Chondrocyte (in vitro differentiated cells): ENCODE results near the gene SPTBN1. TPM values are rescaled to one million over a fixed set of nuclear protein-coding genes. Genes with fewer than 3 reads are reported as not detected.

Source experiments
- DNase-seq: peaks from one replicate; pipeline ENCODE4 v3.0.0; 2021; ENCODE audit warnings: mixed read lengths, low spot score
- H3K27ac Mint-ChIP-seq: one replicate; pipeline ENCODE4 v1.8.0; 2021; ENCODE audit warnings: mild to moderate bottlenecking, moderate library complexity, mixed read lengths; ENCODE audit not compliant: unreplicated experiment
- H3K27me3 Mint-ChIP-seq: 2 replicates; pipeline ENCODE4 v1.8.0; 2021; ENCODE audit warnings: low read depth, mixed read lengths
- H3K36me3 Mint-ChIP-seq: 2 replicates; pipeline ENCODE4 v1.8.0; 2021; ENCODE audit warnings: low read depth, mixed read lengths
- H3K4me1 Mint-ChIP-seq: 2 replicates; pipeline ENCODE4 v1.8.0; 2021; ENCODE audit warnings: low read depth, mild to moderate bottlenecking, mixed read lengths
- H3K4me3 Mint-ChIP-seq: one replicate; pipeline ENCODE4 v1.8.0; 2021; ENCODE audit warnings: mild to moderate bottlenecking, moderate library complexity, mixed read lengths; ENCODE audit not compliant: unreplicated experiment
- H3K9me3 Mint-ChIP-seq: 2 replicates; pipeline ENCODE4 v1.8.0; 2021; ENCODE audit warnings: low read depth, mixed read lengths
- total RNA-seq: library from RNA; stranded (reverse); gene quantifications from 3 replicates; pipeline ENCODE4 v1.2.1, GENCODE V29; 2021
- TF ChIP-seq, protein P1 (sequence below): fragments of 200-600 bp; sonication (generic); IDR thresholded peaks from 2 replicates; pipeline ENCODE4 v1.5.0; 2021; ENCODE audit warnings: antibody characterized with exemption, mild to moderate bottlenecking, moderate library complexity

The SPTBN1 gene
- total RNA-seq, 1 donor from 2014 or later, result 297 TPM

DNA sequence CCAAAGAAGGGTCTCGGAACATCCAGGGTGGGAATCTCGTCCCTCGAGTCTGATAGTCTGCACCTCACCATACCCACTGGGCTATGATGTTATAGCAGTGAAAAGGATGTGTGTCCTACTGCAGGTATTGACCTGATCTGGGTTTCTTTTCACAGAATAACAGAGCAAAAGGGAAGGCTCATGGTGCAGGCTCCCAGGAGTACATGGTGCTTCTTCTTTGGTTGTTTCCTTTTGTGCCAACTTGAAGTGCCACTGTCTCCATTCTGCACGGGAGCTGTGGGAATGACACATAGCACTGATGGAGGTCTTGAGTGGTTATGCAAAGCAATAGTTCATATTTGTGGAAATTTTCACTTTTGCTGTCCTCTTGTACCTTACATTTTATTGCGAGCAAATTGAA lies 195.2 kb downstream of the SPTBN1 start:
- Mint-ChIP-seq H3K27ac (no peak overlapping the region), H3K9me3 (no peaks in the 10 kb centered on the region), H3K4me1 (no peaks in the 10 kb centered on the region), H3K36me3 (peaks cover 66% of the 10 kb centered on the region), H3K27me3 (no peaks in the 10 kb centered on the region), H3K4me3 (no peak overlapping the region)
- TF ChIP-seq, protein P1, sequence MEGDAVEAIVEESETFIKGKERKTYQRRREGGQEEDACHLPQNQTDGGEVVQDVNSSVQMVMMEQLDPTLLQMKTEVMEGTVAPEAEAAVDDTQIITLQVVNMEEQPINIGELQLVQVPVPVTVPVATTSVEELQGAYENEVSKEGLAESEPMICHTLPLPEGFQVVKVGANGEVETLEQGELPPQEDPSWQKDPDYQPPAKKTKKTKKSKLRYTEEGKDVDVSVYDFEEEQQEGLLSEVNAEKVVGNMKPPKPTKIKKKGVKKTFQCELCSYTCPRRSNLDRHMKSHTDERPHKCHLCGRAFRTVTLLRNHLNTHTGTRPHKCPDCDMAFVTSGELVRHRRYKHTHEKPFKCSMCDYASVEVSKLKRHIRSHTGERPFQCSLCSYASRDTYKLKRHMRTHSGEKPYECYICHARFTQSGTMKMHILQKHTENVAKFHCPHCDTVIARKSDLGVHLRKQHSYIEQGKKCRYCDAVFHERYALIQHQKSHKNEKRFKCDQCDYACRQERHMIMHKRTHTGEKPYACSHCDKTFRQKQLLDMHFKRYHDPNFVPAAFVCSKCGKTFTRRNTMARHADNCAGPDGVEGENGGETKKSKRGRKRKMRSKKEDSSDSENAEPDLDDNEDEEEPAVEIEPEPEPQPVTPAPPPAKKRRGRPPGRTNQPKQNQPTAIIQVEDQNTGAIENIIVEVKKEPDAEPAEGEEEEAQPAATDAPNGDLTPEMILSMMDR, result no peak
- DNase-seq, result no peak

DNA sequence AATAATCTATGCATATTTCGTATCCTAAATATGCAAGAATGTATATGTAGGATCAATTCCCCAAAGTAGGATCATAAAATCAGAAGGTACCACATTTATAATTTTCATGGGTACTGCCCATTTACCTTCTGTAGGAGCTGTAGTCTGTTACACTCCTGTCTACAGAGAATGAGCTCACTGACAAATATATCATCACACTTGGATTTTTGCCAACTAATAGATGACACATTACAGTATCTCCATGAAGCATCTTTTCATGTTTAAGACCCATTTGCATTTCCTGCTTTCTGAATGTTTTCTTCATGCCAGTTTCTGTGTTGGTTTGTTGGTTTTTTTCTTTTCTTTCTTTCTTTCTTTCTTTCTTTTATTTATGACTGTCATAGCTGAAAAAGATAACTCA lies 196.4 kb downstream of the SPTBN1 start:
- H3K36me3 Mint-ChIP-seq, result peaks cover 60% of the 10 kb centered on the region

DNA sequence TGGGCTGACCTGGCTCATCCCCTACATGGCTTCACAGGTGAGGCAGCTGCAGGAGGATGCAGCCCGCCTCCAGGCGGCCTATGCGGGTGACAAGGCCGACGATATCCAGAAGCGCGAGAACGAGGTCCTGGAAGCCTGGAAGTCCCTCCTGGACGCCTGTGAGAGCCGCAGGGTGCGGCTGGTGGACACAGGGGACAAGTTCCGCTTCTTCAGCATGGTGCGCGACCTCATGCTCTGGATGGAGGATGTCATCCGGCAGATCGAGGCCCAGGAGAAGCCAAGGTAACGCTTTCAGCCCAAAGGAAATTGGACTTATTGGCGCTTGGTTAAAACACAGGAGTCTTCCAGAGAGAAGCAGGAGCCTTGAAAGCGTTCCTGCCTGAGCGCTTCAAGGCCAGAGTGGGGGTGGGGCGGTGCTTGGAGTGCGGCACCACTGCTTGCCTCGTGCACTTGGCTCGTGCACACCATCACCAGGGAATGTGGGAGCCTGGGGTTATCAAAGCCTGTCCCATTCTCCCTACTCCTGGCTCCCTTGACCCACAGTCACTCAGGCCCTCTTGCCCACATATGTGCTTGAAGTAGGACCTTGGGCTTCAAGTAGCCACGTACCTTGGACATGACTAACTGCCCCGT lies 197.6 kb downstream of the SPTBN1 start:
- DNase-seq, result no peak
- Mint-ChIP-seq H3K4me3 (no peak overlapping the region), H3K36me3 (peaks cover 53% of the 10 kb centered on the region), H3K27ac (no peak overlapping the region), H3K4me1 (peaks cover 12% of the 10 kb centered on the region), H3K27me3 (no peaks in the 10 kb centered on the region), H3K9me3 (no peaks in the 10 kb centered on the region)
- TF ChIP-seq, protein P1, result no peak

More for the DNA sequence above, 196.4 kb downstream of the SPTBN1 start:
- Mint-ChIP-seq H3K27me3 (no peaks in the 10 kb centered on the region), H3K9me3 (no peaks in the 10 kb centered on the region), H3K4me1 (peaks cover under 1% of the 10 kb centered on the region), H3K27ac (peak overlapping the region; percentile 3), H3K4me3 (no peak overlapping the region)
- TF ChIP-seq, protein P1, result no peak
- no peak for DNase-seq

DNA sequence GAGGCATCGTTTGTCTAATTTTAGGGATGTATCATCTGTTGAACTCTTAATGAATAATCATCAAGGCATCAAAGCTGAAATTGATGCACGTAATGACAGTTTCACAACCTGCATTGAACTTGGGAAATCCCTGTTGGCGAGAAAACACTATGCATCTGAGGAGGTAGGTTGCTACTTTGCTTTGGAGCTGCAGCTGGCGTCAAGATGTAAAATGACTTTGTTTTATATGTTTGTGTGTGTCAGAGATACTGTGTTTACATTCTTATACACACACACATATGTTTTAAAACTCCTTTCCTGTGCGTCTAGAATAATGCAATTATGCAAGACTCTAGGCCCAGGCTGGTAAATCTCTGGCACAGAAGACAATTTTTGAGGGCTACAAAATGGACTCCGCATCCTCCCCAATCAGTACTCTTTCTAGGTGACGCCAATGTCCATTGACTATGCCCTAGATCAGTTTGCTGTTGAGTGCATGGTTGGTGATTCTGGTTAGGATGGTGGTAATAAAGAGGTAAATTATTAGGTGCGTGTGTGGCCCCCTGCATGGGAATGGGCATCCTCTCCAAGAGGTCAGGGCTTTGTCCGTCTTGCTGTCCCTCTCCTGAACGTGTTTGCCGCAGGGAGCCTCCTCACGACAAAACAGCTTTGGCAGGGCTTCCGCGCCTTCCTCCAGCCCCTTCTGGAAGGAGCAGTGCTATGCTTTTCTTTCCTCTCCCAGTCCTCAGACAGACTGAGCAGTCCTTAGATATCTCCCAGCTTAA lies 199.1 kb downstream of the SPTBN1 start:
- TF ChIP-seq, protein P1, result no peak
- no peak overlapping the region for H3K27ac Mint-ChIP-seq
- H3K9me3 Mint-ChIP-seq, result no peaks in the 10 kb centered on the region
- H3K36me3 Mint-ChIP-seq, result peaks cover 51% of the 10 kb centered on the region
- DNase-seq, result no peak
- no peak overlapping the region for H3K4me3 Mint-ChIP-seq
- peaks cover 15% of the 10 kb centered on the region for H3K4me1 Mint-ChIP-seq
- no peaks in the 10 kb centered on the region for H3K27me3 Mint-ChIP-seq

DNA sequence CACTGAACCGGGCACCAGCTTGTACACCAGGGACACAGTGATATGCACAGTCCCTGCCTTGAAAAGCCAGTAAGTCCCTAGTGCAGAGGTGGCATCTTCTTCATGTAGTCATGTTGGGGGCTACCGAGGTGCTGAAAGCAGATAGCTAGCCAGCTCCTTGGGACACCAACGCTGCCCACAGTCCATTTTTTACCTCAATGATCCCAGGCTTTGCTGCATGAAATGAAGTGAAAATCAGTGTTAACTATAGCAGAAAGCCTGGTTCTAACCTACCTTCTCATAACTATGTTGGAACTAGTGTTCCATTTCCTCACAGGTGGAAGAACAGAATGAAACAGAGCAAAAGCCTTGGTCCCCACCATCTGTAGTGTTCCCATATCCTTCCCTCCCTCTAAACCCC lies 200.7 kb downstream of the SPTBN1 start:
- H3K9me3 Mint-ChIP-seq, result no peaks in the 10 kb centered on the region
- no peak overlapping the region for H3K27ac Mint-ChIP-seq
- TF ChIP-seq, protein P1, result no peak
- peaks cover 15% of the 10 kb centered on the region for H3K4me1 Mint-ChIP-seq
- H3K27me3 Mint-ChIP-seq, result no peaks in the 10 kb centered on the region
- DNase-seq, result no peak
- peaks cover 56% of the 10 kb centered on the region for H3K36me3 Mint-ChIP-seq
- H3K4me3 Mint-ChIP-seq, result no peak overlapping the region
